Sigmoid colon (tissue), 7 donors: ENCODE measurements around the gene PRR30. TPM values are rescaled to one million over a fixed set of nuclear protein-coding genes. Genes with fewer than 3 reads are reported as not detected.

ENCODE experiments used
- DNase-seq: peaks from one replicate; pipeline ENCODE4 v3.0.0-alpha.2; 2019
- H3K27ac ChIP-seq, 4 donors: fragments of 200-600 bp; sonication (generic); one replicate each; pipeline ENCODE4 v1.5.1; 2016 to 2019; ENCODE audit warnings: mild to moderate bottlenecking in 1 of 4
- H3K27me3 ChIP-seq, 3 donors: fragments of 200-600 bp; sonication (generic); one replicate each; pipeline ENCODE4 v1.5.1; 2019; ENCODE audit warnings: mild to moderate bottlenecking in 1 of 3
- H3K36me3 ChIP-seq, 4 donors: fragments of 200-600 bp; sonication (generic); one replicate each; pipeline ENCODE4 v1.5.1; 2016 to 2019
- H3K4me1 ChIP-seq, 4 donors: fragments of 200-600 bp; sonication (generic); one replicate each; pipeline ENCODE4 v1.5.1; 2017 to 2019
- H3K4me3 ChIP-seq, 4 donors: fragments of 200-600 bp; sonication (generic); one replicate each; pipeline ENCODE4 v1.5.1; 2017 to 2019; ENCODE audit warnings: mild to moderate bottlenecking in 2 of 4, moderate library complexity in 1 of 4
- H3K9me3 ChIP-seq, 4 donors: fragments of 200-600 bp in 3 of 4; sonication (generic) in 3 of 4; one replicate each; pipeline versions ENCODE4 v1.5.1 to v1.6.1; 2013 to 2019
- CTCF ChIP-seq, 4 experiments: fragments of 450-650 bp in 3 of 4; fragments of 200-600 bp in 1 of 4; IDR thresholded peaks; one replicate each; pipeline ENCODE4 v1.5.1; 2016 to 2019; ENCODE audit warnings: antibody characterized with exemption in 4 of 4, mild to moderate bottlenecking in 3 of 4, moderate library complexity in 2 of 4
- EP300 ChIP-seq, 4 donors: sonication (generic); formaldehyde crosslinking; IDR thresholded peaks; one replicate each; pipeline ENCODE4 v1.6.1; 2017; ENCODE audit warnings: antibody characterized with exemption in 4 of 4
- POLR2A ChIP-seq, 2 donors: fragments of 450-650 bp; IDR thresholded peaks; one replicate each; pipeline ENCODE4 v1.6.1; 2016; ENCODE audit warnings: antibody characterized with exemption in 2 of 2, mild to moderate bottlenecking in 2 of 2, moderate library complexity in 2 of 2
- POLR2AphosphoS5 ChIP-seq, 4 donors: sonication (generic); formaldehyde crosslinking; IDR thresholded peaks; one replicate each; pipeline ENCODE4 v1.6.1; 2017; ENCODE audit warnings: antibody characterized with exemption in 4 of 4
- WGBS, 2 donors: extraction: QIAGEN DNeasy Blood & Tissue Kit; methylation state at CpG; one replicate each; pipeline ENCODE4 v1.1.7; 2013; 5-methylcytosine and 5-hydroxymethylcytosine counted together
- intact Hi-C: fragments of 100-400 bp; cut with DNase I; formaldehyde crosslinking; loops from one replicate; pipeline ENCODE4 v1.15.1; 2023
- polyA plus RNA-seq, 3 donors: library from polyadenylated mRNA; stranded (reverse); fragments of 200-250 nt; gene quantifications; one replicate each; pipeline ENCODE4 v1.2.3, GENCODE V29; 2013
- total RNA-seq, 4 donors: library from RNA; depleted of rRNA; stranded (reverse); fragments of >200 nt; gene quantifications; one replicate each; pipeline ENCODE4 v1.1.0, GENCODE V29; 2016
- donor health status: healthy with polysubstance abuse.
- donor health status: Bipolar disorder and iron deficiency.
- donor health status: healthy.

Gene PRR30
- total and polyA plus RNA-seq, 7 donors, result not detected

DNA sequence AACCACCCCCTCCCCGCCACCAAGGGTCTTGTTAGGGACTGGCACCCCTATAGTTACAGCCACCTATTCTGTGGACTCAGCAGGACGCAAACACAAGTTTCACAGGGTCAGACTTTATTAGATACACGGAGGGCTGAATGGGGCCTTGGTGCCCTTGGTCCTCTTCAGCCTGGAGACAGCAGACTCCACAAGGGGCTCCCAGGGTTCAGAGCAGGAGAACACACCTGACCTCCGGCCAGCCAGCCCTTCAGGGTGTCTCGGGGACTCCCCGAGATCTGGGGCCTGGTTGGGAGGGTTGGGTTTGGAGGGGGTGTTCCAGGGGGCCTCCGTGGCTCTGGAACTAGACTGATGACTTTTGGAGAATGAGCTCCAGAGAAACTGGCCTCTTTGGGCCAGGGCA lies 2.5 kb downstream of the PRR30 start:
- WGBS, 2 donors, result 94 to 96% methylated on average over 7 of the region's 7 CpGs
- H3K27ac ChIP-seq, result no peak overlapping the region
- TF ChIP-seq EP300 (IDR thresholded peaks at IDR 0.05) (no peak), CTCF (IDR thresholded peaks at IDR 0.05) (no peak), POLR2AphosphoS5 (IDR thresholded peaks at IDR 0.05) (no peak), POLR2A (IDR thresholded peaks at IDR 0.05) (no peak)
- H3K4me3 ChIP-seq, result no peak overlapping the region
- no peak for DNase-seq
- no peaks in the 10 kb centered on the region for H3K27me3 ChIP-seq
- H3K36me3 ChIP-seq, result peaks cover 0 to 10% (median 8%) of the 10 kb centered on the region in 4 donors
- H3K4me1 ChIP-seq, result peaks cover 0 to 20% (median 19%) of the 10 kb centered on the region in 4 donors
- H3K9me3 ChIP-seq, result no peaks in the 10 kb centered on the region
- intact Hi-C loops, result no loop called here

GRCh38 chr2:27135478-27135955 lies 3.7 kb downstream of the PRR30 start:
- Histone ChIP-seq H3K36me3 (peaks cover 0 to 22% (median 20%) of the 10 kb centered on the region in 4 donors), H3K27me3 (no peaks in the 10 kb centered on the region), H3K9me3 (no peaks in the 10 kb centered on the region), H3K4me3 (no peak overlapping the region), H3K27ac (peak overlapping the region in 2 of 4 donors; percentile 92 to 93), H3K4me1 (peaks cover 0 to 20% (median 19%) of the 10 kb centered on the region in 4 donors)
- 79 to 90% methylated on average over 12 of the region's 12 CpGs for WGBS, 2 donors
- TF ChIP-seq EP300 (IDR thresholded peaks at IDR 0.05) (no peak), POLR2A (IDR thresholded peaks at IDR 0.05) (no peak), POLR2AphosphoS5 (IDR thresholded peaks at IDR 0.05) (no peak), CTCF (IDR thresholded peaks at IDR 0.05) (no peak)
- DNase-seq, result no peak
- intact Hi-C loops, result no loop called here

- Histone ChIP-seq H3K4me1 (peaks cover 0 to 20% (median 19%) of the 10 kb centered on the region in 4 donors), H3K27me3 (no peaks in the 10 kb centered on the region), H3K27ac (peak overlapping the region; percentile 88 to 94 (median 92)), H3K9me3 (no peaks in the 10 kb centered on the region), H3K4me3 (peak overlapping the region; percentile 79 to 100 (median 96)), H3K36me3 (peaks cover 0 to 28% (median 24%) of the 10 kb centered on the region in 4 donors)
- WGBS, 2 donors, result 50 to 53% methylated on average over 33 of the region's 33 CpGs
- intact Hi-C loops, result loop anchor here (5.0 kb wide), 1 partner anchor 88 kb away; no protein-coding TSS in a partner anchor
- no peak for TF ChIP-seq CTCF (IDR thresholded peaks at IDR 0.05)
- TF ChIP-seq EP300 (IDR thresholded peaks at IDR 0.05), result no peak
- TF ChIP-seq POLR2A (IDR thresholded peaks at IDR 0.05), result no peak
- no peak for DNase-seq
Observed at GRCh38 chr2:27134781-27135477, 4.3 kb downstream of the PRR30 start.

DNA sequence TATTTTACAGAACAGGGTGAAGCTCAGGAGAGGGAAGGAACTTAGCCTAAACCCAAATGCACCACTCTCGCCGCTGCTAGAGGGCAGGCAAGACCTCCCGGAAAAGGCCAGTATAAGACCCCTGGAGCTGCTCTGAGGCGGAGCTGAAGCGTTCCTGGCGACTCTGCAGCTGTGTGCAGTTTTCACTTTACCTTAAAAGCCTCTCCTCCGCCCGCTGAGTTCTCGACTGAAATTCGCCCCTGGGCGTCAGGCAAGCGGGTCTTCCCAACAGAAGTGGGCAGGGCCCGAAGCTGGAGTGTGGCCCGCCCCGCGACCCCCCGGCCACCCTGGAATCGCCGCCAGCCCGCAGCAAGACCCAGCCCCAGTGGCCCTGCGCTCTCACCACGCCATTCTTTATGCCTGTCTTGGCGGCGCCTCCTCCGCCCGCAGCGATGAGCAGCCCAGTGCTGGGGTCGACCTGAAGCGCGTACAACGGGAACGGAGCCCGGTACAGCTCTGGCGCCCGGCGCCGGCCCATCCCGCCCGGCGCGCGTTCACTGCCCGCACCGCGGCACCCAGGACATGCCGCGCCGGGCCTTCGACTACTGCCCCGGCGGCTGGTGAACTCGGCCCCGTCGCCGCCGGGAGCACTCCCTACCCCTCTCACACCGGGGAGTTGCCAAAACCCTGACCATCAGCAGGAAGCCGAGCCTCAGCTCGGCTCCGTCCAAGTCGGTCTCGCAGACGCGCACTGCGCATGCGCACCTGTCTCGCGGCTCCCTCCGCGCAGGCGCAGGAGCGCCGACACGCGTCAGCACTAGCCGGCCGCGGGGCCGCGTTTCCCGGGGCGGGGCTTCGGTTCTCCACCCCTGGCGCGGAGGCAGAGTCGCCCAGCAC lies 5.1 kb downstream of the PRR30 start, which contains the start of gene PREB:
TSS of gene PREB (minus strand) at position 732 of the 876 bp plus-strand sequence. CDS start at position 517, 215 bp downstream.
- peaks cover 0 to 20% (median 19%) of the 10 kb centered on the region in 4 donors for H3K4me1 ChIP-seq
- H3K4me3 ChIP-seq, result peak within 1 kb of the TSS; percentile 79 to 100 (median 96)
- 0 to 1% methylated on average over 86 of the region's 86 CpGs for WGBS, 2 donors
- H3K9me3 ChIP-seq, result no peaks in the 10 kb centered on the region
- H3K27me3 ChIP-seq, result no peaks in the 10 kb centered on the region
- peaks cover 0 to 31% (median 24%) of the 10 kb centered on the region in 4 donors for H3K36me3 ChIP-seq
- peak; percentile 98 for DNase-seq
- intact Hi-C loops, result loop anchor here (2.0 to 5.0 kb wide), 2 partner anchors 77 to 87 kb away; no protein-coding TSS in a partner anchor
- H3K27ac ChIP-seq, result peak within 1 kb of the TSS; percentile 88 to 94 (median 92)
- peak; percentile 82 to 85 for TF ChIP-seq POLR2A (IDR thresholded peaks at IDR 0.05)
- peak; percentile 94 to 98 (median 96) for TF ChIP-seq POLR2AphosphoS5 (IDR thresholded peaks at IDR 0.05)
- TF ChIP-seq EP300 (IDR thresholded peaks at IDR 0.05), result no peak
- TF ChIP-seq CTCF (IDR thresholded peaks at IDR 0.05), result peak in 1 of 4 experiments; percentile 8
